ENCODE results near the gene ZNF641.

ZNF641 gene

DNA sequence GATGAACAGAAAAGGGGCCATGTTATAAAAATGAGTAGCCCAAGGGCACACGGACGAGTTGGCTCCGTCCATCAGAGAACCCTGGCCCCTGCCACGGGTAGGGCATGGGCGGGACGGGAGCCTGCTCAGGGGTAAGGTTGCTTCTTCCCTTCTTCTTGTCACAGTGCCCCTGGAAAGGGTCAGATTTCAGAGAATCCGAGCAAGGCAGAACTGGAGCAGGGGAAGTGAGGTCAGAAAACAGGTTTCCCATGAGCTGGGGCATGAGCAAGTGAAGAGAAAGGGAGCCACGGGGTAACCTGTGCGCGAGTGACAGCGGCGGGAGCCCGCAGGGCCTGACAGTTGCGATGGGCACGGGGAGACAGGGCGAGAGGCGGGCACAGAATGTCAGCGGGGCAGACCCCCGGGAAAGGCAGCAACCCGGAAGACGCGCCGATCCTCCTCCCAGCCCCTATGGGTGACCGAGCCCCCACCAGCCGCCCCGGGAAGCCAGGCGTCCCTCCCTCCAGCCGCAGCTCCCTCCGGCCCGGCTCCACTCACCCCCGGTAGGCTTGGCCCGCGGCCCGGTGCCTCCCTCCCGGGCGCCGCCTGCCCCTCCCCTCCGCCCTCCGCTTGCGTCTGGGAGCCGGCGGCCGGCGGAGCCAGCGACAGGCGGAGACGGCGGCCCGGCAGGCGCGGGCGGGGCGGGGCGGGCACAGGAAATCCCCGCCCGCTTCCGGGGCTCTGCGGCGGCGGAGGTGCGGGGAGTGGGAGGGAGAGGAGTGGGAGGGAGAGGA lies at the start of gene ZNF641:
Gene ZNF641 (minus strand): TSS at position 671 of the 773 bp plus-strand sequence. CDS start 2,829 bp downstream, outside the sequence.
- peak; percentile 53 to 63 for DNase-seq (ENCODE audit: low read depth in 2 of 2, low spot score in 1 of 2)

DNA sequence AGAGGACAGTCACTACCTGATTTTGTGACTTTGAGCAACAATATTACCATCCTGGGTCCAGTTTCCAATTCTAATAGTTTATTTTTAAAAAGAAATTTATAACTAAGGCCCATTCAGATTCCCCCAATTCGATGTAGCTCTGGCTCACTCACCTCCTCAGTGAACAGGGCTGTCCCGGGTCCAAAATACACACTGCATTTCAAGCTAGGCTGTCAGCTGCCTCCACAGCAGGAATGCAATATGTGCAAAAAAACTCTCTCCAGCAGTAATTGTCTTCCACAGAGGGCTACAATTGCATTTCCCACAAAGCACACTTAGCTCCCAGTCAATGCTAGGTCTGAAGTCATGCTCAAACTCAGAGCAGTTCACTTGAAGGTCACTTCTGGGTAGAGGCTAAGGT lies 39.3 kb upstream of the ZNF641 start:
- DNase-seq (ENCODE audit: low read depth in 2 of 2, low spot score in 1 of 2): no peak

DNA sequence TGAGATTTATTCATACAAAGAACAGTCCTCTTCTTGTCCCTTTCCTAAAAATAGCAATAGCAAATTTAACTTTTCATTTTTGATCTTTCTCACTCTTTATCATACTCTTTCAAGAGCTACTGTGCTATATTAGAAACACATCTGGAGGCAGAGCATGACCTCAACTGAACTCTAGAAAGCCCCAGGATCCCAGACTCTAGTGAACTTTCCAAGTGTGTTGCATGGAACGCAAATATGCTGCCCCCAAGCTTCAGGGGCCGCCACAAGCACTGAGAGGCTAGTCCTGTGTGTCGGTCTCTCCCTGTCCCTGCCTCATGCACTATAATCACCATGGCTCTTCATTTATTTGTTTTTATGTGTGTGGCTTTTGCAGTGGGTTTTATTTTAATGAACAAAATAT lies 38.7 kb upstream of the ZNF641 start:
- no peak for DNase-seq (ENCODE audit: low read depth in 2 of 2, low spot score in 1 of 2)

DNA sequence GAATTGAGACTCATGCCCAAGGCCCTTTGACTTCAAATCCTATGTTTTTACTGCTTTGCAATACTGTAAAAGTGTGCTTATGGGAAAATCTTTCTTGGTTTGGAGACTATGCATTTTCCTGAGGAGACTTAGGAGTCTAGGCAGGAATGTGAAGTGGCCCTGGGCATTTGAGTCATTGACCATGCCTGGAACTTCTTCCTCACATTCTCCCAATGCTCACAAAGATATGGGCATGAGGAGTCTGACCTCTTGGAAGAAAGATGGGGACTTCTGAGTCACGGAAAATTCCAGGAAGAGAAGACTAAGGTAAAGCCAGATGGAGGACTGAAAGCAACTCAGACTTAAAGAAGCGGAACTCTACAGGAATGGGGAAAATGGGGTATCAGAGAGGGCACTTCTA lies 38.2 kb upstream of the ZNF641 start:
- DNase-seq (ENCODE audit: low read depth in 2 of 2, low spot score in 1 of 2): no peak

DNA sequence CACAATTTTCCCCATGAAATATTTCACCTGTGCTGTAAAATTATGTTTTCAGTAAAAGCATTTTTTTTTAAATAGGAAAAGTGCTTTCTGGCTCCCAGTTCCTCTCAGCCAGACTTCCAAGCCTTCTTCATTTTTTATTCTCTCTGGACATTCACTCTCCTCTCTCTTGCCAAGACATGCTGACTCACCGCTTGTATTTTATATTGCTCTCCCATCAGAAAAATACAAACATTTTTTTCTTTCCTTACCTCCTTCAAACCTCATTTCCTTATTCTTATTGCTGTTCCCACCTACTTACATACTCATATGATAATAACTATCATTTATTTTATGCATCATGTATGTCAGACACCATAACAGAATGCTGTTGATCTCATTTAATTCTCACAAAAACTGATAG lies 37.7 kb upstream of the ZNF641 start:
- DNase-seq (ENCODE audit: low read depth in 2 of 2, low spot score in 1 of 2): no peak

DNA sequence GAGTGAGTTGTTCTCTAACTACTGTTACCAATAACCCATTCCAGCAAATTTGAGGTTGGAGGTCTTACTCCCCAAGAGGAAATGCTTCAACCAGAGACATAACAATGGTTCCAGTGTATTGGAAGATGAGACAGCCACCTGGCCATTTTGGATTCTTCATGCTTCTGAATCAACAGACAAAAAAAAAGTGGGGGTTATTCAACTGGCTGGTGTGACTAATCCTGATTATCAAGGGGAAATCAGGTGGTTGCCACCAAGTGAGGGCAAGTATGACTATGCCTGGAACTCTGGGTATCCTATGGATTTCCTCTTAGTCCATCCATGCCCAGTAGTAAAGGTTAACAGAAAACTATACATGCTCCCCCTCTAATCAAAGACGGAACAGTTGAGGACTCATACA lies 29.9 kb upstream of the ZNF641 start:
- DNase-seq (ENCODE audit: low read depth in 2 of 2, low spot score in 1 of 2): no peak

DNA sequence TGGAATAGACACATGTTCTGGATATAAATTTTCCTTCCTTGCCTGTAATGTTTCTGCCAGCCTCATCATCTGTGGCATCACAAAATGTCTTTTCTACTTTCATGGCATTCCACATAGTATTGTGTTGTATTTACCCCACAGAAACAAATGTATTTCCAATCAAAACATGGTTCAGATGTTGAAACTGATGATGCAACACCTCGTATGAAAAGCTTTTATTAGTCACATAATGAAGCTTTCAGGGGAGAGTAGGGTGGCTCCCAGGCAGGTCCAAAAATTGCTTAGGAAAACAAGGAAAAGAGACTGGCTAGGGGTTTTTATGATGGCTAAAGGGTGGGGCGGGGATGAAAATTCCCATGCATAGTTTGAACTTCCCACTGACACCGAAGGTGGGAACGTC lies 29.1 kb upstream of the ZNF641 start:
- DNase-seq (ENCODE audit: low read depth in 2 of 2, low spot score in 1 of 2): no peak

DNA sequence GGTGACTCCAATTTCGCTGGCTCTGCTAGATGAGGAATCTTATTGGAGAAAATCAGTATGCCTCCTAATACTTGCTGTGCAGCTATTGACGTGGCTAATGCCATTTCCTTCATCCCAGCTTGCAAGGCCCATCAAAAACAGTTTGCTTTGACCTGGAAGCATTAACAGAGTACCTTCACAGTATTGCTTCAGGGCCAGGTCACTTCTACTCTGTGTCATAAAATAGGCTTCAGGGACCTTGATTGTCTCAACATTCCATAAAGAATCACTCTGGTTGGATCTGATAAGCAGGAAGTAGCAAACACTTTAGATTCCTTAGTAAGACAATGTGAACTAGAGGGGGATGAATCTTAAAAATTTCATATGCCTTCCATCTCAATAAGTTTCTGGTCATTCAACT lies 26.9 kb upstream of the ZNF641 start:
- no peak for DNase-seq (ENCODE audit: low read depth in 2 of 2, low spot score in 1 of 2)

DNA sequence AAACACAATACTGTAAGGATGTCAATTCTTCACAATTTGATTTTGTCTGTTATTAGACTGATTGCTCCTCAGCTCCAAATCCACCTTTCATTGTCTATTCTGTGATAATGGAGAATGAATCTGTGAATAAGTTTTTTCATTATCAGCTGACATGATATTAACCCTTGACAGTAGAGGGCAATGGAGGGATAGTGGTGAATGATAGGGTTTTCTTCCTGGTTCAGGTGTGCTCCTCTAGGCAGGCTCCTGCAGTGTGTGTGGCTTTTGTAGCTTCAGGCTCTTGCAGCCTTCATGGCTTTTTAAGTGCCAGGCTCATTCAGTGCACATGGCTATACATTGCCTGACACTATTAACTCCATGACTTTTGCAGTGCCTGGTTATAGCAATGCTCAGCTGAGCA lies 23.4 kb upstream of the ZNF641 start:
- no peak for DNase-seq (ENCODE audit: low read depth in 2 of 2, low spot score in 1 of 2)

DNA sequence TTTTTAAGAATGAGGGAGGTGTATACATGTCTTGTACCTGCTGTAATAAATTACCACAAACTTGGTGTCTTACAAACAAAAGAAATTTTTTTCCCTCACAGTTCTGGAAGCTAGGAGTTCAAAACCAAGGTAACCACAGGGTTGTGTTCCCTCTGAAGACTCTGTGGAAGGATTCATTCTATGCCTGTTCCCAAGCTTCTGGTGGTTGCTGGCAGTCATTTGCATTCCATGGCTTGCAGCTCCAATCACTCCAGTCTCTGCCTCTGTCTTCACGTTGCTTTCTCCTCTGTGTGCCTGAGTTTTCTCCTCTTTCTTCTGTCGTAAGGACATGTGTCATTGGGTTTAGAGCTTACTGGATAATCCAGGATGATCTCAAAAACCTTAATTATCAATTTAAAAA lies 15.4 kb upstream of the ZNF641 start:
- DNase-seq (ENCODE audit: low read depth in 2 of 2, low spot score in 1 of 2): no peak

DNA sequence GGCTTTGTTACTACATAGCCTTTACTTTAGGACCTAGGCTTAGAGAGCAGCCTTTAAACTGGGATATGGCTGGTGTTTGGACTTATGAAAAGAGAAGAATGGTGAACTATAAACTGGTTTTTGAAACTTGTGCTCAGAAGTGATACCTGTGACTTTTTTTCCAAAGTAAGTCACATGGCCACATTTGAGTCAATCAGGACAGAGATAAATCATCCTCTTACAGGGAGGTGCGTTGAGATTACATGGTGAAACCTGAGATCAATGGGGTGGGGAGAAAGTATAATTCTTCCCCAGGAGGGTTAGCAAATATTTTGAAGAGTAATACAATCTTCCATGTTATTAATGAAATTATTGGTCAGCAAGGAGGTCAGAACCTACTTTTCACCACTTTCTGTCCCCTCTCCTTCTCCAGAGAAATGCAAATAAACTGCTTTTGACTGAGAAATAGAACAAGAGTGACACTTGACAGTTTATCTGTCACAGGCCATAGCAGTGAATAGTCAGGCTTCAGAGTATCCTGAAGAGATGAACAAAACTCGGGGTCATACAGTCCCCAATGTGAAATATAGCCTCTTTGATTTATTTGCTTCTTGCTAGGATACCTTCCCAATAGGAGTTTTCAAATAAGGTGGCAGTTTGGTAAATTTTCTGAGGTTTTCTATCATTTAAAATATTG lies 11.1 kb upstream of the ZNF641 start:
- DNase-seq (ENCODE audit: low read depth in 2 of 2, low spot score in 1 of 2): no peak

DNA sequence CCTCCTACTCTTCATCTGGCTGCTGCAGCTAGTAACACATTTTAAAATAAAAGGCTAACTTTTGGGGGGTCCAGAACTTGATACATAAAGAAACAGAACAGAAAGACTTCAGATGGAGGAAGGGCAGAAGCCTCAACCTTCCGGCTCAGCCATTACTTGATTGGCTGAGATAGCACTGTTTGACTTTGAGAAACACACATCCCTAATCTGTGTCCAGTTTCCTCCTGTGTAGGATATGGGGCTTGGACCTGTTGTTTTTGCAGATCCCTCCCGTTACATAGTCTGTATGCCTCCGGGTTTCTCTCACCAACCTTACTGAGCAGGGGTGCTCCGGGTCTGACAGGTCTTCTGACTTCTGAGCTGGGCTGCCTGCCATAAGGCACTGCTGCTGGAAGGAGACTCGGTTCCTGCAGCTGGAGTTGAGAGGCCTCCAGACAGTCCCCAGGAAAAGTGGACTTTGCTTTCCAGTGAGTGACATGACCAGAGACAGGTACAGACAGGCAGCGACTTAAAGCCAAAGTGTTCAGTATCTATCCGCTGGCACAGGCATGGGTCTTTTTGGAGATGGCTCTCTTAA lies 8.3 kb upstream of the ZNF641 start:
- DNase-seq (ENCODE audit: low read depth in 2 of 2, low spot score in 1 of 2): no peak

DNA sequence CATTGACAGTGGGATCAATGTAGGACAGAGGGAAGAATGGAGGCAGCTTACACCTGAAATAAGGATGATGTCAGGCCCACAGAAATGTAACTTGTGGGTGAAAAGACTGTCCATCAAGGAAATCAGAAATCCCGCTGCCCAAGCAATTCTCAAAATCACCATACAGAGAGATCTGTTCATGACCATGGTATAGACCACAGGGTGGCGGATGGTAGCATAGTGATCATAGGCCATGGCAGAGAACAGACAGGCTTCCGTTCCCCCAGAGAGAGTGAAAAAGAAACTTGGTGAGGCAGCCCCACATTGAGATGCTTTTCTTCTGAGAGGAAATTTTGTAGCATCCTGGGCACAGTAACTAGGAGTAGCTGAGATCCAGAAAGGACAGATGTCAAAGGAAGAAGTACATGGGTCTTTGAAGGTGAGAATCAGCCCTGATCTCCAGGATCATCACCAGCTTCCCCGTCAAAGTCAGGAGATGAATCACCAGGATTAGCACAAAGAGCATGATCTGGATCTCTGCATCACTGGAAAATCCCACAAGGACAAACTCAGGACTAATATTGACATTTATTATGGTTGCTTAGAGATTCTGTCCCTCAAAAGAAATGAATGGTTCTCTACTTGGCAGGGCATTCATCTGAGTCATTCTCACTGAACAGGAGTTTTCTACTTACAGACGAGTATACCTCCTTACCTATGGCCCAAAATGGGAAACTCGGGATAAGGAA lies 5.5 kb upstream of the ZNF641 start:
- no peak for DNase-seq (ENCODE audit: low read depth in 2 of 2, low spot score in 1 of 2)

DNA sequence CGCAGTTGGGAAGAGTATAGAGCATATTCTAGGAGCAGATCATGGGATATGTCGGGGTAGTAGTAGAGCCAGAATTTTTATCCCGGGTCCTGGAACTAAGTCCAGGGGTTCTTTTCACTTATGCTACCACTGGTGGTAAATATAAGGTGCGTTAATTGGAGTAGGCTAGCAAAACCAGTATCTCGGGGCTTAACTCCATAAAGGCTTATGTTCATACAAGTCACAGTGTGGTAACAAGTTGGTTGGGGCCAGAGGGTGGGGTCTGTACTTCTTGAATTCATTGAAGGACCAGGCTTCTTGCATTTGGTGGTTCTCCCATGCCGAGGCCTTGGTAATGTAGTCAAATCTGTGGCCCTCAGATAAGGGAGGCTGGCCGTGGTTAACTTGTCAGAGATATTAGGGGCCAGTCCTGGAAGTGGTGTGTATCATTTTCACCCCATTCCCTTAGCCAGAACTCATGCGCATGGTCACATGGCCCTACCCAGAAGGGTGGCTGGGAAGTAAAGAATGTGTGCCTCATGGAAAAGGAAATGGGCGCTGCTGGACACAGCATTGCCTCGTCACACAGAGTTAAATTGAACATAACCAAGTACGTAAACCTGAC lies 1.5 kb upstream of the ZNF641 start:
- DNase-seq (ENCODE audit: low read depth in 2 of 2, low spot score in 1 of 2): no peak

DNA sequence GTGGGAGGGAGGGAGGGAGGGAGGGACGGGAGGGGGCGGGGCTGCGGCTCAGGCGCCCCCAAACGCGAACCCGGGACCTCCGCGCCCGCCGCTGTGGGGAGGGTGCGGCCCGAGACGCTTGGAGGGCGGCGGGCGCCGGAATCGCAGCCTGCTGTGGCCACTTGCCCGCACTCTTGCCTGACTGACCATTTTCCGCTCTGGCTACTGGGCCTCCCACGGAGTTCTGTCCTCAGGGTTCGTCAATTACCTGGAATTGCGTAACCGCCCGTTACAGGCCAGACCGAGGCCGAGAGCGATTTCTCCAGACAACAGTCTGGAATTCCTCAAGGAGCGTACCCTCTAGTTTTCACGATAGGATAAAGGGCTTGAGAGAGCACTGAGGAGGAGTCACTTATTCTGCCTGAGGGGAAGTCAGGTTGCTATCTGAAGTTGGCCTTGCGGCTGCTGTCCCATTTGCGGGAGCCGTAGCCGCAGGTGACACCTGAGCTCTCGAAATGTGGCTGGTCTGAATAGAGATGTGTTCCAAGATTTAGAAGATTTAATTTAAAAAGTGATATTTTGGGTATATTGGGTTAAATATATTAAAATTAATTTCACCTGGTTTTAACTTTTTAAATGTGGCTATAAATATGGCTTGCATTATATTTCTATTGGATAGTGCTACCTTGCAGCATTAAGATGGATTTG lies 446 bp upstream of the ZNF641 start:
- no peak for DNase-seq (ENCODE audit: low read depth in 2 of 2, low spot score in 1 of 2)

DNA sequence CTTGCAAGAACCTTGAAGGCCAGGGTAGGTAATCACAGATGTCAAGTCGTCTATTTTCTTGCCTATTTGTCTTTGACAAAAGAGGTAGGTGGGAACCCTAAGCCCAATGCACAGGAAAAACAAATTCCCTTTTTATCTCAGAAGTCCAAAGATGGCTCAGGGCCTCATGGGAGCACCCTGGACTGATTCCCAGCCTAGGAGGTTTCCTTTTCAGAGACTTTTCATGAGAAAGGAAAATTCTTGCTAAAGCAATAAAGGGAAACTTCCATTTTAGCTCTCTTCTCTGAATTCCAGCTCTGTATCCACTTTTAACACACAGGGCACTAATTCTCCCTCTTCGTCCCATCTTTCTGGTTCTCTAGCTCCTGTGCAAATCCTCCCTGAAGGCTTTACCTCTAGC lies 1.2 kb downstream of the ZNF641 start:
- DNase-seq (ENCODE audit: low read depth in 2 of 2, low spot score in 1 of 2): no peak

DNA sequence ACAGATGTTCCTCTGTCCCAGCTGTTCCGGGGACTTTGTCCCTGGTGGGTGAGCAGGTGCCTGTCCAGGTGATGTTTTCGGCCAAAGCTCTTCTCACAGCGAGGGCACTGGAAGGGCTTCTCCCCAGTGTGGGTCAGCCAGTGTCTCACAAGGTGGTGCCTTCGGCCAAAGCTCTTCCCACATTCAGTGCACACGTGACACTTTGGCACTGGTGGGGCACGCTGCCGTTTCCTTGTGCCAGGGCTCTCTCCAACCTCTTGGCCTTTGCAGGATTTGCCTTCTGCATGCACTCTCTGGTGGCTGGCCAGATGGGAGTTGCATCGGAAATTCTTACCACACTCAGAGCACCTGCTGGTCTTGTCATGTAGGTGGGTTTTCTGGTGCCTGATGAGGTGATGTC lies 7.7 kb downstream of the ZNF641 start:
- no peak for DNase-seq (ENCODE audit: low read depth in 2 of 2, low spot score in 1 of 2)

DNA sequence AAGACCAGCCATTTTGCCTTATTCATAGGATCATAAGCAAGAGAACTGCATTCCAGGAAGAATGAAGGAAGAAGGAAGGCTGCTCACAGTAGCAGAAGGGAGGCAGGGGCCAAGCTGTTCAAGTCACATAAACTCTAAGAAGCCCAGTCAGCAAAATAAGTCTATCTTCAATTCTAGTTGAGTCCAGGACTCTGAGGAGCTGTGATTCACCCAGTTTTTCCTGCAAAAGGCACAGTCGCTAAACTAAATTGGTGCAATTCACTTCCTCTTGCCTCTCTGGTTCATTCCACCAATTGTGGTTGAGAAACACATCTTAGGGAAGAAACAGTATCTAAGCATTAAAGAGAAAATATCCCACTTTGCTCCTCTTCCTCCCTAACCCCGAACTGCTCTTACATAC lies 9.8 kb downstream of the ZNF641 start:
- no peak for DNase-seq (ENCODE audit: low read depth in 2 of 2, low spot score in 1 of 2)

DNA sequence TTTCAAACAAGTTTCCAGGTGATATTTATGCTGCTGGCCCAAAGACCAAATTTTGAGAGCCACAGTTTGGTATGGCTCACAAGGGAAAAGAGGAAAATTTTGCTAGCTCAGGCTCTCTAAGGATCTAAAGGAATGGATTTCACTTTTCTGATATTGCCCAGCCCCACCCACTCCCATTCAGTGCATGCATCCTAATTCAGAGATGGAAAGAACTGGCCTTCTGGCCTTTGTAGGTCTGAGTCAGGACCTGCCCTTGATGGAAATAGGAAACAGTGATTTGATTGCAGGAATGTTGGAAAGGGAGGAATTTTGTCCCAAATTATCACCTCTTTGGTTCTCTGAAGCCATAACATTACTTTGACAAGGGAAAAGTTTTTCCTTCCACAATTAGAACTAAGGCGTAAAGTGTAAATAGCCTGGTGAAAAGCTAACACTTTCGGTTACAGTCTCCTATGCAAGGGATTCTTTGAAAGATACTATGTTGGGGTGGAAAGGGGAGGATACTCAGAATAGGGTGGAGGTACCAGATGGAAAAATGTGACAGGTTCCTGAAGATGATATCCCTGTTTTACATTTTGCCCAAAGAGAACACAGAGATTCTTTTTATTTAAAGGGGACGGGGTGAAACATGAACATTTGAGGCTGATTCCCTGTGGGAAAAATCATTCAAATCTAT lies 11.1 kb downstream of the ZNF641 start:
- DNase-seq (ENCODE audit: low read depth in 2 of 2, low spot score in 1 of 2): no peak

DNA sequence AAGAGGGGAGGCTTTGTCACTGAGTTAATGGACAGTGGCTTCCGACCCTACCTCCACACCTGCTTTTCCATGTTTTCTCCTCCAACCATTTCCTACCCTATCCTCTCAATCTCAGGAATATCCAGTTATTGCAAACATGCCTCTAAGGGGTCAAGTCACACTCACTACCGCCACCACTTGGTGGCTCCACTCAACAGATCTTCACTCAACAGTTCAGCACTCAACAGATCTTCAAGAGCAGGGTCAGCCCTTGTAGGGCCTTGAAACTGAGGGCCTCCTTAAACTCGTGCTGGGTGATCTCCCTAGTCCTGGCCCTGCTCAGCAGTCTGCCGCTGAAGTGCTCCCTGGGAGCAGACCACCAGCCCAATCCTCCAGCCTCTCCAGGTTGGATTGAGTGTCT lies 14.2 kb downstream of the ZNF641 start:
- no peak for DNase-seq (ENCODE audit: low read depth in 2 of 2, low spot score in 1 of 2)

Data from stimulated activated CD8-positive, alpha-beta memory T cell treated with anti-CD3 and anti-CD28 coated beads, Interleukin-4, amount 100 ng/mL, for 1 hour (primary cell).